NCI-H1105 (cell line): Measurements from ENCODE around the gene ZNF319.
"Not testable (repeated sequence)": the region's sequence is repeated elsewhere in the genome, so short reads cannot be mapped to it uniquely, and the experiment has no call there.

Source experiments
- DNase-seq: peaks from one replicate; lab custom pipeline; 2025; lab: John Stamatoyannopoulos, UW

ZNF319 gene

DNA sequence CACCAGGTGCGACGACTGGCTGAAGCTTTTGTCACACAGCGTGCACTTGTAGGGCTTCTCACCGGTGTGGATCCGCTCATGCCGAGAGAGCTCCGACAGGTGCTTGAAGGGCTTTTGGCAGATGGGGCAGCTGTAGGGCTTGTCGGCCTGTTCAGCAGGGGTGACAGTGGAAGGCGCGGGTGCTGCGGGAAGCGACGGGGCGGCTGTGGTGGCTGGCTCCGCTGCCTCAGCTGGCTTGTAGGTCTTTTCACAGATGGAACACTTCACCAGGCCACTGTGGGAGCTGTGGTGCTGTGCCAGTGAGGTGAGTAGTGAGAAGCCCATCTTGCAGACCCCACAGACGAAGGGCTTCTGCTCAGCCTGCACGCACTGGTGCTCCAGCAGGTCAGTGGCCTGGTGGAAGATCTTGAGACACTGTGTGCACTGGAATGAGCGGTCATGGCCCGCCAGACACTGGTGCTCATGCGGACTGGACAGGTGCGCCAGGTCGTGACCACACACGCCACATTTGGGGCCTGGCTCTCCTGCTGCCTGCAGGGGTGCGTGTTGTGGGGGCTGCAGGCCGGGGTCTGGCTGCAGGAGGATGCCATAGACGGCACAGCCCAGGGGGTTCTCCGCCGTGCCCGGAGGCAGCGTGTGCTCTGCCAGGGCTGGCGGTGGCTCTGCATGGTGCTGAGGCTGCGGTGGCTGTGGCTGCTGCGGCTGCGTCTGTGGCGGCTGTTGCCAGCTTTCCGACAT, 2.8 kb downstream of the ZNF319 start:
- no peak for DNase-seq

DNA sequence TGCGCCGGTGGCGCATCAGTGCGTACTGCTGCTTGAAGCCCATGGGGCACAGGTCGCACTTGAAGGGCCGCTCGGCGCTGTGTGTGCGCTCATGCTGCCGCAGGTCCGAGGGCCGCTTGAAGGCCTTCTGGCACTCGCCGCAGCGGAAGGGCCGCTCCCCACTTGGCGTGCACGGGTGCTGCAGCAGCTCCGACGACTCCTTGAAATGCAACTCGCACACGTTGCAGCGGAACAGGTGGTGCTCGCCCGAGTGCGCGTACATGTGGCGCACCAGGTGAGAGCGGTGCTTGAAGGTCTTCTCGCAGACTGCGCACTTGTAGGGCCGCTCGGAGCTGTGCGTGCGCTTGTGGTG, 3.3 kb downstream of the ZNF319 start:
- no peak for DNase-seq

DNA sequence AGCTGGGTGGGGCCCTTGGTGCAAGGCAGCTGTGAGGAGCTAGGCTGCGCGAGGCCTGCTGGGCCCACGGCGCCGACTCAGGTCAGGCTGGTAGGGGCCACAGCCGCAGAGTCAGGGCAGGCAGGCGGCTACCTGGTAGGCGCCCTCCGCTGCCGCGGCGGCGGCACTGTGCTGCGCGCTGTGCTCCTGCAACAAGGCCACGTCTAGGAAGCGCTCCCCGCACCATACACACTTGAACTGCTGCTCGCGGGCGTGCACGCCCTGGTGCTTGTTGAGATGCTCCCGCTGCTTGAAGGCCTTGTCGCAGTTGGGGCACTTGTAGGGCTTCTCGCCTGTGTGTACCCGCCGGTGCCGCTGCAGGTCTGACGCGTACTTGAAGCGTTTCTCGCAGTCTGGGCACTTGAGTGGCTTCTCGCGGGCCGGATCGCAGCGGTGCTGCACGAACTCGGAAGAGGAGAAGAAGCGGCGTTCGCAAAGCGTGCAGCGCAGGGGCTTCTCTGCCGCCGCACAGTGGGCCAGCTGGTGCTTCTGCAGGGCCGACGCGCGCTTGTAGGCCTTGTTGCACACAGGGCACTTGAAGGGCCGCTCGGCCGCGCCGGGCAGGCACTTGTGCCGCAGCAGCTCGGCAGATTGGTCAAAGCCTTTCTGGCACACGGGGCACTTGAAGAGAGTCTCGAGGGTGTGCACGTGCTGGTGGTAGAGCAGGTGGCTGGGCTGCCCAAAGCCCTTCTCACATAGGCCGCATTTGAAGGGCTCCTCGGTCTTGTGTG, 3.9 kb downstream of the ZNF319 start:
- DNase-seq, result no peak

DNA sequence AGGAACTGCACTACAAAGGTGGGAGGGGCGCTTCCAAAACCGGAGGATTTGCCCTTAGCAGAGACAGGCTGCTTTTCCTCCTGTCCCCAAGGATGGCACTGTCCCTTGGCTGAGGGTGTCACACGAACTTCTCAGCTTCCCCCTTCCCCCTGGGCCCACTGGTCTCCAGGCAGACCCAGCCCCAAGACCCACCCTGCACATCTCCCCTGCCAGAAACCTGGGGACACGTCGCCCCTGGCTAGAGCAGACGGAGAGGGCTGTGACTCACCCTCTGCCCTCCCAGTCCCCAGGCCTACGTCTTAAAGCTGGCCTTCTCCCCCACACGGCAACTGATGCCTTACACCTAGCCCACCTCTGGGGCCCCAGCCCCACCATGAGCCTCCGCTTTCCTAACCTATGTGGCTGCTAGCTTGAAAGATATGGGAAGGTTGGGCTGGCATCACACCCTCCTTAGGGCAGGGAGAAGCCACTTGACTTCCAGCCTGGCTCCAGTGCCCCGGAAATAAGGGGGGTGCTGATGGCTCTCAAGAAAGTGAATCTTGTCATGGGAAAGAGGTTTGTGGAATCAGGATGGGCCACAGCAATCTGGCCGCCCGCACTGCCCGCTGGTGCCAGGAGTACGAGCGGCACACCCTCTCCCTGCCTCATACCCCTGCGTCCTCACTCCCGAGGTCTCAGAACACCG, 4.6 kb downstream of the ZNF319 start:
- no peak for DNase-seq

DNA sequence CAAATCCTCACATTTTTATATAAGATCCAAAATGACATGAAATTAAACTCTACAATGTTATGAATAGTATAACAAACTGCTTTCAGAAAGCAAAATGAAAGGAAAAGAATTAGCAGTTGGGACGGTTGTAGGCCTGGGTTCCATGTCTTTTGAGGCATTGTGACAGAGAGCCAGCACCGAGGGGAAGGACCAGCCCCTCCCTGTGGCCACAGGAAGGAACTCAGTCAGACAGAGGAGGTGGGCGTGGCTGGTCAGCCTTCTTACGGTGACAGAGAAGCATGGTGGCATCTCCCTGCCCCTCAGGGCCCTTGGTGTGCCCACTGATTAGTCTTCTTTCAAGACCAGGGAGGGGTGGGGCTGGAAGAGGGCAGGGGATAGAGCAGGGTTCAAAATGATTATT, 5.7 kb downstream of the ZNF319 start:
- DNase-seq, result no peak

DNA sequence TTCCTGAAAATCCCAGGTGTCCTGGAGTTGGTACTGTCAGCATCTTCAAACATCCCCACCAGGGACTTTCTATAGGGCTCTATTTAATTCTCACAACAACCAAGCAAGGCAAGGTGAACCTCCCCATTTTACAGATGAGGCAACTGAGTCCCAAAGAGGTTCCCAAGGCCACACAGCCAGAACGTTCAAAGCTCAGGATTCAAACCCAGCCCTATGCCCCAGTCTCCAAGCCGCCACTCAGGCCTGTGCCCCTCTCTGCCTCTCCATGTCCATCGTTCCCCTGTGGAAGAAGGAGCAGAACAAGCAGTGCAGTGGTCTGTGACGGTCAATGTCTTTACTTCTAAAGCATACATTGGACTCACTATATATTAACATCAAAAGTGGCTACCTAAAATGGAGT, 6.1 kb downstream of the ZNF319 start:
- DNase-seq, result no peak

DNA sequence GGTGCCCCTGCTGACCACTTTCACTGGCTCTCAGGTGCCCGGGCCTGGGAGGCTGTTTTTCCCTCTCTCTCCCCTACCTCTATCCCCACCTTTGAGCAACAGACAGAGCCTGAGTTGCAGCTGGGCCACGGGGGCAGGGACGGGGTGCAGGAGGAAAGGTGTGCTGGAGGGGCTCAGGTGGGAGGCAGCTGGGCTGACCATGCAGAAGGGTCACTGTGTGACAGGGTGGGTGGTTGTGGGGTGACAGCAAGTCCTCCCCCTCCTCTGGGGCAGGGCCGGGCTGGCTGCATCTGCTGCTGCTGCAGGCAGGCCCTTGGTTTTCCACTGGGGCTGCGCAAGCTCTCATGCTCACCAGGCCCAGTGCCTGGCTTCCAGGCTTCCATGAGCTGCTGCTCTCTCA, 6.6 kb downstream of the ZNF319 start:
- no peak for DNase-seq

DNA sequence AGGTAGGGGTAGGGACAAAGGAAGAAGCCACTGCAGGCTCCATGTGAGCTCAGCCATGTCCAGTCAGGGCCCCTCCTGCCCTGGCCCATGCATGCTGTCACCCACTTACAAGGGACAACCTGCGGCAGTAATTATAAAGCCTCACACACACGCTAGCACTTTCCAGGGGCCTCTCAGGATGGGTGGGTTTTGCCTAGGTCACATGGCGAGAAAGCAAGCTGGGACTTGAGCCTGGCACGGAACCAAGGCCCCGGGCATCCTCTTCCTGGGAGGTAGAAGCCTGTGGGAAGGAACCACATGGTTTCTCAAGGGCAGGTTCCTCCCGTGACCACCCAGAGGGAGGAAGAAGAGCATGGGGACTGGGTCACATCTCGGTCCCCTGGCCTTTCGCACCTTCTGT, 7.0 kb downstream of the ZNF319 start:
- DNase-seq, result peak; percentile 75

DNA sequence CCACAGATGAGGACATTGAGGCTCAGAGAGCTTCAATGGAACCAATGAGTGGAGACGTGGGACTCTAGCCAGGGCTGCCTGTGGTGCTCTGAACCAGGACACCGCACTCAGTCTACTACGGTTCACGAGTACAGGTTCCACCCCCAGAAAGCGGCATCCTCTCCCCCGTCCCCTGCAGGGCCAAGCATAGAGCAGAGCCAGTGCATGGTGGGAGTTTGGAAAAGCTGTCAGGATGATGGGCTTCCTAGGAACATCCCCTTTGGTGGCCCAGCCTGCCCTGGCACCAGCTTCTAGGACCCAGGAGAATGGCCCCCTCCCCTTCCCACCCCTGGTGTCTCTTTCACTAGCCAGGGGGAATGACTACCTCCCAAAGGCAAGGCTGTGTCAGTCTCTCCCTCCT, 8.4 kb downstream of the ZNF319 start:
- DNase-seq, result no peak

DNA sequence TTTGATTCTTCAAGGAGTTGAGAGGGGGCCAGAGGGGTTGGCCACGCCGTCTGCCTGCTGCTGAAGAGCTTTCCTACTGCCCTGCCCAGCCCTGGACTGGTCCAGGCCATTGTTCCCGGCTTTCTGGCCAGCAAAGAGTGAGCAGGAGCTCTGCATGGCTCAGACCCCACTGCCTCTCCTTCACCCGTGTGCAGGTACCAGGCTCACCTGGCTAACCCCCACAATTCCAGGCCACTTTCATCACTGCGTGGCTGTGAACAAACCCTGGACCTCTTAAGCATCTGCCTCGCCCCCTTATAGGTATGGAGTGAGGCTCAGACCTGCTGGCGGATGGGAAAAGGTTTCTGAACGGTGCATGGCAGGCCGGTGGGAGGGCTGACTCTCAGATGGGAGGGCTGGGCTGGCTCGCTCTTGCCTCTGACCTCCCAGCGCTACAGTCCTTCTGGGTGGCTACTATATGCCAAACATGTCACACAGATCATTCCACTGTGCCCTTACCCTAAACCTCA, 8.9 kb downstream of the ZNF319 start:
- DNase-seq, result no peak

DNA sequence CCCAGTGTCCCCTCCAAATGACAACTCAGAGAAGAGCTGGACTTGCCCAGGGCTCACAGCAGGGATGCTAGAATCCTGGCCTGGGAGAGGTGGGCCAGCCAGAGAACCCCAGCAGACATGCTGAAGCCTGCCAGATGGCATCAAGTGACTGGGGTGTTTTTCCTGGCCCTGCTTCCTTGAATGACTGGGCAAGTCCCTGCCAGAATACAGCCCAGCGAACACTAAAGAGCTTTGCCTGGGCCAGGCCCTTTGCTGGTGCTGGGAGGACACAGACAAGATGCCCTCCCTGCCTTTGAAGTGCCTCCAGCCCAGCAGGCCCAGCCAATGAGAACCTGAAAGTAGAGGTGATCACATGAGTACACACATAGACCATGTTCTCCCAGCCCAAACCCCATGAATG, 11.5 kb downstream of the ZNF319 start:
- DNase-seq, result peak; percentile 16

DNA sequence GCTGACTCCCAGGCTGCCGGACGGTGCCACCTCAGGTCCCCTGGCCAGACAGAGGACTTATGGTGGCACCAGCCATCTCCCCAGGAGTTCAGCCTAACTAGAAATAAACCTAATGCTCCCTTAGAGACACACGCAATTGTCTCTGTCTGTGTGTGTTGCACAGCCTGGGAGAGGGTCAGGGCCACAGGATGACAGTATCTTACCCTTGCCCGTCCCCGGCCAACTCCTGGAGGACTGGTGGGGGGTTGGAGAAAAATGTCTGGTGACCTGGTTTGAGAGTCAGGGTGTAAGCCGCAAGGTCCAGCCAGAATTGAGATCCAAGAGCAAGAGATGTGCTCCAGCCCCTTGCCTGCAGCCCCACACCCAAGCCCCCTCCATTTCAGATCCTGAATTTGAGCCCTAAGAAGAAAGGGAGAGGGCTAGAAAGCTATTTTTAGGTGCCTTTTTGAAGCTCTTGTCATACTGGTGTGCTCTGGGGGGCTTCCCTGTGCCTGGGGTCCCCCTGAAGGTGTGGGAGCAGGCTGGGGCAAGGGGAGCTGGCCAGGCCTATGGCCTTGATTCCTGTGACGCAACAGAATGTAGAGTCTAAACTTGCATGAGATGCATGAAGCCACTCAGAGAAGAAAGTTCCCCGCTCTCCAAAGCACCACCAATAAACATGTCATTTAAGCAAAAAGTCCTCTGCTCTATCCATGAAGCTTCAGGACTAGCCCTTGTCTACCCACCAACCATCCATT, 12.9 kb downstream of the ZNF319 start:
- DNase-seq, result no peak

DNA sequence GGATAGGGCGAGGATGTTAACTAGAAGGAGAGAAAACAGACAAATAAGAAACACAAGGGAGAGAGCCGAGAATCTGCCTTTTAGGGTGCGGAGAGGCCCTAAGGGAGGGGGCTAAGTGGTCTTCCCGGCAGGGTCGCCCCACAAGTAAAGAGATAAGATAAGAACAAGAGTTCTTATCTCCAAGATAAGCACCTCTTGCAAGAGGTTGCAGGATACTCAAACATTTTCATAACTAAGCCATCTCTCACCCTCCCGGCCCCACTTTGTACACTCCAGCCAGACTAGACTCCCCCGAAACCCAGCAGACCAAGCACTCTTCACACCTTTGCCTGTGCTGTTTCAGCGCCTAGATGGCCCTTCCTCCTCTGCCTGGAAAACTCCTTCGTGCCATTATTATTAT, 14.3 kb downstream of the ZNF319 start:
- DNase-seq, result no peak

DNA sequence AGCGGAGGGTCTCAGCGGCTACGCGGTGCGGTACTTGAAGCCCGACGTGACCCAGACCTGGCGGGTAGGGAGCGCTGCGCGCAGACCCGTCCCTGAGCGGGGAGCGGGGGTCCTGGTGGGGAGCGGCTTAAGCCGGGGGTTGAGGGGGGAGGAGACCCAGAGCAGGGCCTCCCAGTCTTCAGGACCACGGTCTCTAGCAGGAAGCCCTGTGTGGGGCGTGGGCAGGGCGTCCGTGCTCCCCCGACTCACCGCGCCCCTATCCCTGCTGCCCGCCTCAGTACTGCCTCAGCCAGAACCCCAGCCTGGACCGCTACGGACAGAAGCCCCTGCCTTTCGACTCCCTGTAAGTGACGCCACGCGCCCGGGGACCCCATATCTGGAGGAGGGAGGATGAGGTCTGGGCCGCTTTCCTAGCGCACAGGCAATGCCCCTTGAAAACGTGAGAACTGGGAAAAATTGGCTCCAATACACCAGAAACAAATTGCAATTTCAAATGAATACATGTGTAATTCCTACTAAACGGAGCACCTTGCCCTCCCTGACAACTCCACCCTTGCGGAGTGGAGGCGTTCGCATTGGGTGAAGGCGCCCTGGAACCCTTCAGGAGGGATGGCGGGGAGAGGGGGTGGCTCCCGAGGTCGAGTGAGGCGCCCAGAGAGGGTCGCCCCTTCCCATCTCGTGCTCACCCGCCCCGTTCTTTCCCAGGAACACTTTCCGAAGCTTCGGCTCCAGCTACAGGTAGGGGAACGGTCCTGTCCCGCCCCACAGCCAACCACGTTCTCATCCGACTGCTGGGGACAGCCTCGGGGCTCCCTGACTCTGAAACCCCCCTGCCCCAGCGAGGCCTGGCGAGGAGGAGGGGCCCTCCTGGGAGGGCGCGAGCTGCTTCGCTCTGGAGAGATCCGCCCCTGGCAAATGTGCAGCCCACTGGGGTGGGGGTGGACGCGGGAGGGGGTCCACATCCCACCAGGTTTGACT, 15.0 kb downstream of the ZNF319 start:
- no peak for DNase-seq

DNA sequence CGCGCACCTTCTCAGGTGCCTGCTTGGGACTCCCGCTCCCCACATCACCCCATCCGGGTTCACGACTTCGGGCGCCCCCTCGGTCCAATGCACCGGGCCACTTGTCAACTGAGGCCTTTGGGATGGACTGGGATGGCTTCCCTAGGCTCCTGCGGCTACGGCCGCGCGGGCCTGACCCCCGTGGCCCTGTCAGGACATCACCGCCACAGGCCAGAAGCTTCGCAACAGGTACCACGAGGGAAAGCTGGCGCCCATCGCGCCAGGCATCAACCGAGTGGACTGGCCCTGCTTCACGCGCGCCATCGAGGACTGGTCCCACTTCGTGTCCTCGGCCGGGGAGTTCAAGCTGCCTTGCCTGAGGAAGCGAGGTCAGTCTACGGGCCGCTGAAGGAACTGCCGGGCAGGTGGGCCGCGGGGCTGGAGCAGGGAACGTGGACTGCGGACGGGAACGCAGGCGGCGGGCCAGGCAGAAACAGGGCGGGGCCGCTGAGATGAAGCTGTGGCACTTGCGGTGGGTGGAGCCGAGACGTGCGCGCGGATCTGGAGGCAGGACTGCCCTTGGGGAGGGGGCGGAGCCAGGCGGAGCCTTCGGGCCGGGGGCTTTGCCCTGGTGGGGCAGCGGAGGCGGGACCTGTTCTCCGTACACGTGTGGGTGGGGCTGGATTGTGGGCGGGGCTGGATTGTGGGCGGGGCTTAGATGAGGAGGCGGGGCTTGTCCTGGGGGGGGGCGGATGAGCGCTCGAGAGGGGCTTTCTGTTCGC, 15.8 kb downstream of the ZNF319 start:
- DNase-seq, result no peak

DNA sequence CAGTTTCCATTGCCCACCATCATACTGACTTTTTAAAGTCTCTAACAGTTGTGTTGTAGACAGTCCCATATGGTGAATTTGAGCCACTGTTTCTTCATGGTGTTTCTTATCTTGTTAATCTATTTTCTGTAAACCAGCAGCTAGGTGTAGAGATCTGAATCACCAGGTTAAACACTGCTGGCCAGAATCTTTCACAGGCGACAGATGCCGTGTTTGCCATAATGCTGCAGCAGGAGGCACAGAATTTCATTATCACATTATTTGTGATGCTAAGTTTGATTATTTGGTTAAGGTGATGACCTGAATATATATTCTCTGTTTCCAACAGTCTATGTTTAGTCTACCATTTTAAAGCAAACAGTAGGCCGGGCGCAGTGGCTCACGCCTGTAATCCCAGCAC, 18.1 kb downstream of the ZNF319 start:
- no peak for DNase-seq

DNA sequence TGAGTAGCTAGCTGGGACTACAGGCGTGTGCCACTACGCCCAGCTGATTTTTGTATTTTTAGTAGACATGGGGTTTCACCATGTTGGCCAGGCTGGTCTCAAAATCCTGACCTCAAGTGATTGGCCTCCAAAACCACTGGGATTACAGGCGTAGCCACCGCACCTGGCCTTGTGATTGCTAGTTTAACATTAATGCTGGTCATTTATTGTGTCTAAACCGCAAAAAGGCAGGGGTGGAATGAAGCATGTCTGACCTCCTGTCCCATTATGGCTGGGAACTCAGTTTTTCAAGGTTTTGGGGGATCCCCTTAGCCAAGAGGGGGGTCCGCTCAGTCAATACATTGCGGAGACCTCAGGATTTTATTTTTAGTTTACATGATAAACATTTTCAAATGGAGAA, 18.8 kb downstream of the ZNF319 start:
- DNase-seq, result no peak

DNA sequence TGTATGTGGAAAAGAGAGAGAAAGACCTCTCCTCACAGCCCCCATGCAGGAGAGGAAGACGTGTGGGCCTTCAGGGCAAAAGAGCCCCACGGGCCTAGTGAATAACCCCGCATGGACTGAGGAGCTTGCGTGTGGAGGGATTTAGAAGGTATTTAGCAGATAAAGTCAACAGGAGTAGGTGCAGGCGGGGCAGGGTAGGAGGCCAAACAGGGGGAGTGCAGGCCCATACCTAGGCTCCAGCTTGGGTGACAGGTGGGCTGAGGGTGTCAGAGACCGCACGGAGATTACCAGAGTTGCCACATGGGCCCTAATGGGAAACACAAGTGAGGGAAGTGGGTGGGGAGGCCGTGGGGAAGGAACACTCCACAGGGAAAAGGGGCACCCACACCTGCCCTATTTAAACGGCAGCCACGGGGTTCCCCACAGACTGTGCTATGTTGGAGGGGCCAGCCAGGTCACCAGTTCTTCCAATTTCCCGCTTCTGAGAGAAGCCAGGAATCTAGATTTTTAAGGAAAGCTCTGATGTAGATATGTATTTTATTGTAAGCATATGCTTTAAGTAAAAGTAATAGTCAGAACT, 21.4 kb downstream of the ZNF319 start:
- DNase-seq, result no peak

DNA sequence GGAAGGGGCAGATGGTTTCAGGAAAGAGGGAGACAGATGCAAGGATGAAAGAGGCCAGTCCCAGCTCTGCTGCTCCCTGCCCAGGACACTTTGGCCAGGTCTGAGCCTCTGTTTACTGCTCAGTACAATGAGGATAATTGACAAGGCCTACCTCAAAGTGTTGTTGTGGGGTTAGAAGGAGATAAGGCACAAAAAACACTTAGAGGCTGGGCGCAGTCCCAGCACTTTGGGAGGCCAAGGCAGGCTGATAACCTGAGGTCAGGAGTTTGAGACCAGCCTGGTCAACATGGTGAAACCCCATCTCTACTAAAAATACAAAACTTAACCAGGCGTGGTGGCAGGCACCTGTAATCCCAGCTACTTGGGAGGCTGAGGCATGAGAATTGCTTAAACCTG, 22.4 kb downstream of the ZNF319 start:
- not testable (repeated sequence) for DNase-seq
